ENCODE results near the gene LRRK2. TPM values are rescaled to one million over a fixed set of nuclear protein-coding genes. Genes with fewer than 3 reads are reported as not detected.

The LRRK2 gene
- total RNA-seq, 1 experiment from 2014 or later, result 0.33 TPM

- no peak overlapping the region for H3K27ac ChIP-seq (ENCODE audit: low read length)
- intact Hi-C loops (cut with micrococcal nuclease), result no loop called here
- DNase-seq (no peak), ATAC-seq (no peak)
- no peaks in the 10 kb centered on the region for H3K9me3 ChIP-seq (ENCODE audit: low read length)
- no peak overlapping the region for H3K4me2 ChIP-seq (ENCODE audit: low read length)
- no TSS peak for BruUV-seq (replicated peaks)
- no peak overlapping the region for H2AFZ ChIP-seq (ENCODE audit: low read length)
- no peaks in the 10 kb centered on the region for H3K36me3 ChIP-seq (ENCODE audit: low read depth, low read length)
- no peaks in the 10 kb centered on the region for H3K4me1 ChIP-seq (ENCODE audit: insufficient read depth, low read length)
- no peaks in the 10 kb centered on the region for H3K9me2 ChIP-seq (replicated peaks; ENCODE audit: low read length)
- no peak overlapping the region for H3K4me3 ChIP-seq (ENCODE audit: low read length)
- H4K20me1 ChIP-seq (ENCODE audit: low read length), result no peaks in the 10 kb centered on the region
- H3F3A ChIP-seq (ENCODE audit: low read length, unreplicated experiment), result no peaks in the 10 kb centered on the region
- H3K27me3 ChIP-seq (ENCODE audit: low read length), result no peaks in the 10 kb centered on the region
- CTCF ChIA-PET, result no interaction called here
- POLR2A ChIA-PET (ENCODE audit: unreplicated experiment), result no interaction called here
- no peak for TF ChIP-seq EZH2 (IDR thresholded peaks at IDR 0.05; ENCODE audit: low read length, unreplicated experiment)
- TF ChIP-seq CTCF (conservative IDR thresholded peaks at IDR 0.05; ENCODE audit: low read depth, low read length), result no peak
- TF ChIP-seq EZH2phosphoT487 (IDR thresholded peaks at IDR 0.05; ENCODE audit: borderline replicate concordance, low read length), result no peak
- H3K9ac ChIP-seq (ENCODE audit: low read length), result no peak overlapping the region
- H3K79me2 ChIP-seq (ENCODE audit: low read length), result no peaks in the 10 kb centered on the region
Observed at GRCh38 chr12:40203060-40203430, 21.8 kb upstream of the LRRK2 start.

- no peaks in the 10 kb centered on the region for H3K9me2 ChIP-seq (replicated peaks; ENCODE audit: low read length)
- H4K20me1 ChIP-seq (ENCODE audit: low read length), result no peaks in the 10 kb centered on the region
- no TSS peak for BruUV-seq (replicated peaks)
- no peak overlapping the region for H3K9ac ChIP-seq (ENCODE audit: low read length)
- no peaks in the 10 kb centered on the region for H3F3A ChIP-seq (ENCODE audit: low read length, unreplicated experiment)
- H3K4me2 ChIP-seq (ENCODE audit: low read length), result no peak overlapping the region
- ChIA-PET CTCF (no interaction called here), POLR2A (ENCODE audit: unreplicated experiment) (no interaction called here)
- ATAC-seq (no peak), DNase-seq (no peak)
- H3K27me3 ChIP-seq (ENCODE audit: low read length), result no peaks in the 10 kb centered on the region
- H2AFZ ChIP-seq (ENCODE audit: low read length), result no peak overlapping the region
- H3K4me3 ChIP-seq (ENCODE audit: low read length), result no peak overlapping the region
- no peaks in the 10 kb centered on the region for H3K79me2 ChIP-seq (ENCODE audit: low read length)
- TF ChIP-seq EZH2 (IDR thresholded peaks at IDR 0.05; ENCODE audit: low read length, unreplicated experiment), result no peak
- no peak for TF ChIP-seq EZH2phosphoT487 (IDR thresholded peaks at IDR 0.05; ENCODE audit: borderline replicate concordance, low read length)
- TF ChIP-seq CTCF (conservative IDR thresholded peaks at IDR 0.05; ENCODE audit: low read depth, low read length), result no peak
- H3K36me3 ChIP-seq (ENCODE audit: low read depth, low read length), result no peaks in the 10 kb centered on the region
- no peak overlapping the region for H3K27ac ChIP-seq (ENCODE audit: low read length)
- intact Hi-C loops (cut with micrococcal nuclease), result no loop called here
- no peaks in the 10 kb centered on the region for H3K4me1 ChIP-seq (ENCODE audit: insufficient read depth, low read length)
- H3K9me3 ChIP-seq (ENCODE audit: low read length), result no peaks in the 10 kb centered on the region
Observed at GRCh38 chr12:40204337-40204736, 20.5 kb upstream of the LRRK2 start.

GRCh38 chr12:40207551-40207950 lies 17.2 kb upstream of the LRRK2 start:
- no TSS peak for BruUV-seq (replicated peaks)
- Histone ChIP-seq H3K4me2 (ENCODE audit: low read length) (no peak overlapping the region), H3F3A (ENCODE audit: low read length, unreplicated experiment) (no peaks in the 10 kb centered on the region), H3K27ac (ENCODE audit: low read length) (no peak overlapping the region), H3K9ac (ENCODE audit: low read length) (no peak overlapping the region), H3K36me3 (ENCODE audit: low read depth, low read length) (no peaks in the 10 kb centered on the region), H3K4me1 (ENCODE audit: insufficient read depth, low read length) (no peaks in the 10 kb centered on the region), H3K9me3 (ENCODE audit: low read length) (no peaks in the 10 kb centered on the region), H3K79me2 (ENCODE audit: low read length) (no peaks in the 10 kb centered on the region), H2AFZ (ENCODE audit: low read length) (no peak overlapping the region), H3K4me3 (ENCODE audit: low read length) (no peak overlapping the region), H4K20me1 (ENCODE audit: low read length) (no peaks in the 10 kb centered on the region), H3K27me3 (ENCODE audit: low read length) (no peaks in the 10 kb centered on the region), H3K9me2 (replicated peaks; ENCODE audit: low read length) (no peaks in the 10 kb centered on the region)
- ChIA-PET POLR2A (ENCODE audit: unreplicated experiment) (no interaction called here), CTCF (no interaction called here)
- ATAC-seq (no peak), DNase-seq (peak; percentile 13)
- TF ChIP-seq EZH2phosphoT487 (IDR thresholded peaks at IDR 0.05; ENCODE audit: borderline replicate concordance, low read length) (no peak), EZH2 (IDR thresholded peaks at IDR 0.05; ENCODE audit: low read length, unreplicated experiment) (no peak), CTCF (conservative IDR thresholded peaks at IDR 0.05; ENCODE audit: low read depth, low read length) (no peak)
- intact Hi-C loops (cut with micrococcal nuclease), result no loop called here
